PC-9 (cell line): ENCODE data around the gene ZSCAN23. TPM values are rescaled to one million over a fixed set of nuclear protein-coding genes. Genes with fewer than 3 reads are reported as not detected.

Experiments
- BruUV-seq: library from RNA; stranded (reverse); fragments of 400-500 nt; replicated peaks from 2 replicates; lab custom pipeline; 2021; lab: Mats Ljungman, UMichigan
- CTCF ChIA-PET: fragments of 300-600 bp; sonication (Branson Sonifier 250); formaldehyde crosslinking; loops from one replicate; lab custom pipeline; 2022; ENCODE audit warnings: antibody characterized with exemption; lab: Charles Lee
- POLR2A ChIA-PET: fragments of 300-600 bp; sonication (Branson Sonifier 250); formaldehyde crosslinking; loops from one replicate; lab custom pipeline; 2022; ENCODE audit warnings: antibody characterized with exemption; ENCODE audit not compliant: unreplicated experiment; lab: Charles Lee
- DNase-seq, 2 experiments: peaks; one replicate each; pipeline versions ENCODE4 v3.0.0 to v3.0.0-alpha.2; 2015 to 2022; ENCODE audit warnings: mixed read lengths in 1 of 2
- H2AFZ ChIP-seq: fragments of 200-600 bp; sonication (generic); 2 replicates; pipeline ENCODE4 v1.8.1; 2017; ENCODE audit warnings: antibody characterized with exemption
- H3F3A ChIP-seq: fragments of 200-600 bp; sonication (generic); 2 replicates; pipeline ENCODE4 v1.8.1; 2017; ENCODE audit warnings: antibody characterized with exemption, mild to moderate bottlenecking, low read depth; ENCODE audit not compliant: insufficient read depth
- H3K27ac ChIP-seq: fragments of 200-600 bp; sonication (generic); 2 replicates; pipeline ENCODE4 v1.6.1; 2016; ENCODE audit warnings: mixed run types
- H3K27me3 ChIP-seq: fragments of 200-600 bp; sonication (generic); 2 replicates; pipeline ENCODE4 v1.6.1; 2016; ENCODE audit warnings: low read depth, mixed run types; ENCODE audit not compliant: insufficient read depth
- H3K36me3 ChIP-seq: fragments of 200-600 bp; sonication (generic); 2 replicates; pipeline ENCODE4 v1.6.1; 2016; ENCODE audit warnings: low read depth, mixed run types
- H3K4me1 ChIP-seq: fragments of 200-600 bp; sonication (generic); replicated peaks from 2 replicates; pipeline ENCODE4 v1.6.1; 2016; ENCODE audit warnings: mixed run types; ENCODE audit not compliant: insufficient read depth
- H3K4me2 ChIP-seq: fragments of 200-600 bp; sonication (generic); 2 replicates; pipeline ENCODE4 v1.6.1; 2017; ENCODE audit warnings: mixed run types
- H3K4me3 ChIP-seq: fragments of 200-600 bp; sonication (generic); 2 replicates; pipeline ENCODE4 v1.6.1; 2016; ENCODE audit warnings: mixed run types
- H3K79me2 ChIP-seq: fragments of 200-600 bp; sonication (generic); 2 replicates; pipeline ENCODE4 v1.6.1; 2017; ENCODE audit warnings: low read depth, mixed run types
- H3K9me2 ChIP-seq: fragments of 200-600 bp; sonication (generic); 2 replicates; pipeline ENCODE4 v1.8.1; 2017; ENCODE audit warnings: mild to moderate bottlenecking; ENCODE audit not compliant: insufficient read depth
- H3K9me3 ChIP-seq: fragments of 200-600 bp; sonication (generic); 2 replicates; pipeline ENCODE4 v1.8.1; 2016; ENCODE audit warnings: low read depth; ENCODE audit not compliant: insufficient read depth
- H4K20me1 ChIP-seq: fragments of 200-600 bp; sonication (generic); 2 replicates; pipeline ENCODE4 v1.8.1; 2017; ENCODE audit not compliant: insufficient read depth
- EZH2 ChIP-seq: fragments of 200-600 bp; sonication (generic); IDR thresholded peaks from 2 replicates; pipeline ENCODE4 v1.8.0; 2017; ENCODE audit warnings: antibody characterized with exemption, low read depth
- intact Hi-C: fragments of 100-400 bp; cut with micrococcal nuclease; formaldehyde crosslinking; loops from one replicate; pipeline ENCODE4 v1.10.0; 2022; ENCODE audit not compliant: unreplicated experiment
- total RNA-seq: library from RNA; stranded (reverse); gene quantifications from 2 replicates; pipeline ENCODE4 v1.2.3, GENCODE V29; 2021
- TF ChIP-seq, protein P1 (sequence below): fragments of 200-600 bp; sonication (generic); conservative IDR thresholded peaks from 2 replicates; pipeline ENCODE4 v1.6.1; 2017; ENCODE audit warnings: mixed run types, antibody characterized with exemption, mild to moderate bottlenecking, moderate library complexity

The ZSCAN23 gene
- total RNA-seq, 1 experiment from 2014 or later: 9.1 TPM

DNA sequence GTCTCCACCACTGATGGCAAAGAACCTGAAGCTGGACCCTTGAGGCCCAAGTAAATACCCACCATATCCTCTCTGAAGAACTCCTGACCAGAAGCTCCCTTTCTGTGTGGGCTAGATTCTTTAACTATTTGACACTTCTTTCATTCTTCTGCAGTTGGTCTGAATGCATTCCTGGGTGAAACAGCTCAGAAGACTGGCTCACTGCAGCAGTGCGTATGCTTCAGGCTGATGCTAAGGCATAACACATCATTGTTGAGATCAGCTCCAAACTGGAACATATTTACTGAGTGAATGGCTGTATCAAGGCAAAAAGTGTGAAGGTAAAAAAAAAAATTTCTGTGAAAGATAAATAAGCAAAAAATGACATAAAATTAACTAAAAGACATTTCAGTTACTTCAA lies 19.7 kb downstream of the ZSCAN23 start:
- no TSS peak for BruUV-seq
- intact Hi-C loops: no loop called here
- H3K4me3 ChIP-seq: no peak overlapping the region
- H3K27me3 ChIP-seq: no peaks in the 10 kb centered on the region
- H3K9me3 ChIP-seq: no peaks in the 10 kb centered on the region
- no peaks in the 10 kb centered on the region; the same call in 1 of the 2 replicates for H3K4me1 ChIP-seq
- POLR2A ChIA-PET: no interaction called here
- no peaks in the 10 kb centered on the region for H3K79me2 ChIP-seq
- CTCF ChIA-PET: no interaction called here
- H2AFZ ChIP-seq: no peak overlapping the region
- H3F3A ChIP-seq: no peaks in the 10 kb centered on the region
- H3K36me3 ChIP-seq: peaks cover 11% of the 10 kb centered on the region; the same call in 1 of the 2 replicates
- H4K20me1 ChIP-seq: no peaks in the 10 kb centered on the region
- H3K9me2 ChIP-seq: no peaks in the 10 kb centered on the region
- TF ChIP-seq EZH2: no peak
- TF ChIP-seq, protein P1, sequence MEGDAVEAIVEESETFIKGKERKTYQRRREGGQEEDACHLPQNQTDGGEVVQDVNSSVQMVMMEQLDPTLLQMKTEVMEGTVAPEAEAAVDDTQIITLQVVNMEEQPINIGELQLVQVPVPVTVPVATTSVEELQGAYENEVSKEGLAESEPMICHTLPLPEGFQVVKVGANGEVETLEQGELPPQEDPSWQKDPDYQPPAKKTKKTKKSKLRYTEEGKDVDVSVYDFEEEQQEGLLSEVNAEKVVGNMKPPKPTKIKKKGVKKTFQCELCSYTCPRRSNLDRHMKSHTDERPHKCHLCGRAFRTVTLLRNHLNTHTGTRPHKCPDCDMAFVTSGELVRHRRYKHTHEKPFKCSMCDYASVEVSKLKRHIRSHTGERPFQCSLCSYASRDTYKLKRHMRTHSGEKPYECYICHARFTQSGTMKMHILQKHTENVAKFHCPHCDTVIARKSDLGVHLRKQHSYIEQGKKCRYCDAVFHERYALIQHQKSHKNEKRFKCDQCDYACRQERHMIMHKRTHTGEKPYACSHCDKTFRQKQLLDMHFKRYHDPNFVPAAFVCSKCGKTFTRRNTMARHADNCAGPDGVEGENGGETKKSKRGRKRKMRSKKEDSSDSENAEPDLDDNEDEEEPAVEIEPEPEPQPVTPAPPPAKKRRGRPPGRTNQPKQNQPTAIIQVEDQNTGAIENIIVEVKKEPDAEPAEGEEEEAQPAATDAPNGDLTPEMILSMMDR: no peak
- DNase-seq: no peak
- no peak overlapping the region for H3K4me2 ChIP-seq
- no peak overlapping the region for H3K27ac ChIP-seq

GRCh38 chr6:28413681-28414080 lies 29.6 kb downstream of the ZSCAN23 start:
- no peak for DNase-seq
- Histone ChIP-seq H3K79me2 (no peaks in the 10 kb centered on the region), H3K9me3 (no peaks in the 10 kb centered on the region), H4K20me1 (no peaks in the 10 kb centered on the region), H2AFZ (no peak overlapping the region), H3F3A (no peaks in the 10 kb centered on the region), H3K4me2 (no peak overlapping the region), H3K27me3 (no peaks in the 10 kb centered on the region), H3K4me3 (no peak overlapping the region), H3K4me1 (no peaks in the 10 kb centered on the region), H3K27ac (no peak overlapping the region), H3K36me3 (no peaks in the 10 kb centered on the region), H3K9me2 (no peaks in the 10 kb centered on the region)
- TF ChIP-seq, protein P1: no peak
- TF ChIP-seq EZH2: no peak
- BruUV-seq: no TSS peak
- intact Hi-C loops: no loop called here
- ChIA-PET CTCF (no interaction called here), POLR2A (no interaction called here)

DNA sequence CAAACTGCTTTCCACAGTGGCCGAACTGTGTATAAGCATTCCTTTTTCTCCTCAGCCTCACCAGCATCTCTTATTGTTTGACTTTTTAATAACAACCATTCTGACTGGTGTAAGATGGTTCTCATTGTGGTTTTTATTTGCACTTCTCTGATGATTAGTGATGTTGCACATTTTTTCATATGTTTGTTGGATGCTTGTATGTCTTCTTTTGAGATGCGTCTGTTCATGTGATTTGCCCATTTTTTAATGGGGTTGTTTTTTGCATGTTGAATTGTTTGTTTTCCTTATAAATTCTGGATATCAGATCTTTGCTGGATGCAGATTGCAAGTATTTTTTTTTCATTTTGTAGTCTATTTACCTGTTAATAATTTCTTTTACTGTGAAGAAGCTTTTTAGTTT lies 32.5 kb downstream of the ZSCAN23 start:
- Histone ChIP-seq H3K27me3 (no peaks in the 10 kb centered on the region), H3K4me1 (no peaks in the 10 kb centered on the region), H3K79me2 (no peaks in the 10 kb centered on the region), H2AFZ (no peak overlapping the region), H3K9me3 (no peaks in the 10 kb centered on the region), H3K4me3 (no peak overlapping the region), H3K27ac (no peak overlapping the region), H3K9me2 (no peaks in the 10 kb centered on the region), H3F3A (no peaks in the 10 kb centered on the region), H3K4me2 (no peak overlapping the region), H4K20me1 (no peaks in the 10 kb centered on the region), H3K36me3 (no peaks in the 10 kb centered on the region)
- CTCF ChIA-PET: no interaction called here
- BruUV-seq: no TSS peak
- no peak for TF ChIP-seq EZH2
- TF ChIP-seq, protein P1: no peak
- POLR2A ChIA-PET: no interaction called here
- no peak for DNase-seq
- intact Hi-C loops: no loop called here
